ENCODE results near the gene DGKD.

DNA sequence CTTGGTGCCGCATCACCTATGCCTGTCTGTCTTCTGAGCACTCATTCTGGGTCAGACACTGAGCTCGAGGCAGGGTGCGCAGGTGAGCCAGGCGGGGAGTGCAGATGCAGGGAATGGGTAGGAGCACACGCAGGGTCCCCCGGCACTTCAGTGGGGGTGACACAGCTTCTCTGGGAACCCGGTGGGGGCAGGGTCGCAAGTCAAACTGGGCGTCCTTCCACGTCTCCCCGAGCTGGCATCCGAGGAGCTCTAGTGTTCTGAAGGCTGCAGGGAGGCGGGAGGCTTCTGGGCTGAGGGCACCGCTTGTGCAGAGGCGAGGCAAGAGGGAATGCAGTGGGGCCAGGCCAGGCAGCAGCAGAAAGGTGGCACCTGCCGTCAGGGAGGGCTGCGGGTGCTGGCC is 86.0 kb downstream of the DGKD start:
- TF ChIP-seq POLR2AphosphoS5 (IDR thresholded peaks at IDR 0.05; ENCODE audit: low read depth, low read length) (no peak), POLR2A (IDR thresholded peaks at IDR 0.05; ENCODE audit: low read depth, low read length) (no peak), TAF1 (IDR thresholded peaks at IDR 0.05; ENCODE audit: borderline replicate concordance, low read depth, low read length) (no peak)

All from GM12892 (cell line).